ENCODE data around the gene TRAP1.

The TRAP1 gene

GRCh38 chr16:3737181-3737580 lies 19.9 kb upstream of the TRAP1 start:
- no peak for DNase-seq (ENCODE audit: low read depth in 2 of 2, low spot score in 1 of 2)

- DNase-seq (ENCODE audit: low read depth in 2 of 2, low spot score in 1 of 2) = no peak
Measured at GRCh38 chr16:3736116-3736515, 18.8 kb upstream of the TRAP1 start.

DNA sequence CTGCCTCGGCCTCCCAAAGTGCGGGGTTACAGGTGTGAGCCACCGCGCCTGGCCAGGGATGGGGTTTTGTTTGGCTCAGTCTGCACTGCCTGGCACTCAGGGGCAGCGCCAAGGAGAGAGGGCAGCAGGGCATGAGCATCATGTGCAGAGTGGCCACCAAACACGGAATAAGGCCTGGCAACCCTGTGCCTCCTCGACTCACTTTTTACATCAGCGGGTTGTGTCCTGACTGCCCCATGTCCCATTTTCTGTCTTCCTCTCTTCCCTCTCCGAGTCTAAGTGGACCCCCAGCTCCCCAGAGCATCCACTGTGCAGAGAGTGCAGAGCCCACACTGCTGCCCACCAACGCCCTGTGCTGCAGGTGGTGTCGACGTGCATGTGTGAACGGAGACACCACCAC lies 18.2 kb upstream of the TRAP1 start:
- no peak for DNase-seq (ENCODE audit: low read depth in 2 of 2, low spot score in 1 of 2)

- DNase-seq (ENCODE audit: low read depth in 2 of 2, low spot score in 1 of 2) = no peak
Measured at GRCh38 chr16:3734758-3735221, 17.5 kb upstream of the TRAP1 start.

- no peak for DNase-seq (ENCODE audit: low read depth in 2 of 2, low spot score in 1 of 2)
Measured at GRCh38 chr16:3734084-3734757, 16.9 kb upstream of the TRAP1 start.

DNA sequence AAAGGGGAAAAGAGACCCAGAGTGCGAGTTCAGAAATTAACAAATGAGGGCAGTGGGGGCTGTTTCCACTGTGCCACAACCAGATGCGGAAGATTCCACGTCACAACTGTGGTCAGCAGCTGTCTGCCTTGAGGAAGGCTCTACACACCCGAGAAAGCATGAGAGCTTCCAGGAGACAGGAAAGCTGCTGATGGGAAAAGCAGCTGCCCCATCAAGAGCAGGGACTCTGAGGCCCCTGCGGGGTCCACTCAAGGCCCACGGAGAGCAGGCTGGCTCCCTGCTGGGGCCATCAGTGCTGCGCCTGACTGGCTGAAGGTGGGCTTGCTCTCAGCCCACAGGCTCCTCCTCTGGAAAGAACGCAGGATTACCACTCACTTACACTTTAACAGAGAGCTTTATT lies 14.8 kb upstream of the TRAP1 start:
- DNase-seq (ENCODE audit: low read depth in 2 of 2, low spot score in 1 of 2) = no peak

GRCh38 chr16:3731126-3731935 lies 14.0 kb upstream of the TRAP1 start:
- DNase-seq (ENCODE audit: low read depth in 2 of 2, low spot score in 1 of 2) = no peak

DNA sequence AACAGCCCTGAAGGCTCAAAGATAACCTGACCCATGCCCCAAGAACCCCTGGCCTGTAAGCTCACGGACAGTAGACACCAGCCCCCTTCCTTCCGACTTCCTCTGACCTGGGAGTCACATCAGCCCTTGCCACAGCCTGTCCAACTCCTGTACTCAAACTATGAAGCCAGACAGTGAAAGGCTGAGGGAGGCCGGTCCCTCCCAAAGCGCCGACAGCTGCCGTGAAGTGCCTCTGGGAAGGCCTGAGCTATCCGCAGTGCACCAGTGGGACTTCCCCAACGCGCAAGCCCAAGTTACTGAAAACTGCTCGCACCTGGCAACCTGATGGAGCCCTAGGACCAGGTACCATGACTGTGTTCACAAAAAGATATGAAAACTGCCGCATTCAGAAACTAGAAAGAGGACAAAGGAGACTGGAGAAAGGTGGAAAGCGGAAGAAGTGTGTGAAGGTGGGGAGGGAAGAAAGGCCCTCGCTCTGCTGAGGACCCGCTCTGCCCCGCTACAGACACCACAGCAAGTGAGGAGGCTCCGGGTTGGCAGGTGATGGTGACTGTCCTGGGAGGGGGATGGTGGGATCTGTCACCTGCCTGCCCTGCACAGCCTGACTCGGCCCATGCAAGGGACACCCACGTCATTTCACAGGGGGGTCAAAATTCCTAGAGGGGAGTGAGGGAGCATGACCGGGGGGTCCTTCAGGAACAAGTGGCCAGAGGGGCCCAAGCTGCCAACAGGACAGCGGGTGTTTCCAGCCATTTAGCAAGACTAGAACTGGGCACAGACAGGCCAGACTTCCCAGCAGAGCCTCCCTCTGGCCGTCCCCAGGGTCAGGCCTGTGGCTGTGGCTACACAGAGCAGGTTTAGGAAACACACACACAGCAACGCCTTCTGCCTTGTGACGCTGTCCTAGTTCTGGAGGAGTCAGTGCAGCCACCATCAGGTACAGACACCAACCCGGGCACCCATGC lies 13.1 kb upstream of the TRAP1 start:
- DNase-seq (ENCODE audit: low read depth in 2 of 2, low spot score in 1 of 2) = no peak

DNA sequence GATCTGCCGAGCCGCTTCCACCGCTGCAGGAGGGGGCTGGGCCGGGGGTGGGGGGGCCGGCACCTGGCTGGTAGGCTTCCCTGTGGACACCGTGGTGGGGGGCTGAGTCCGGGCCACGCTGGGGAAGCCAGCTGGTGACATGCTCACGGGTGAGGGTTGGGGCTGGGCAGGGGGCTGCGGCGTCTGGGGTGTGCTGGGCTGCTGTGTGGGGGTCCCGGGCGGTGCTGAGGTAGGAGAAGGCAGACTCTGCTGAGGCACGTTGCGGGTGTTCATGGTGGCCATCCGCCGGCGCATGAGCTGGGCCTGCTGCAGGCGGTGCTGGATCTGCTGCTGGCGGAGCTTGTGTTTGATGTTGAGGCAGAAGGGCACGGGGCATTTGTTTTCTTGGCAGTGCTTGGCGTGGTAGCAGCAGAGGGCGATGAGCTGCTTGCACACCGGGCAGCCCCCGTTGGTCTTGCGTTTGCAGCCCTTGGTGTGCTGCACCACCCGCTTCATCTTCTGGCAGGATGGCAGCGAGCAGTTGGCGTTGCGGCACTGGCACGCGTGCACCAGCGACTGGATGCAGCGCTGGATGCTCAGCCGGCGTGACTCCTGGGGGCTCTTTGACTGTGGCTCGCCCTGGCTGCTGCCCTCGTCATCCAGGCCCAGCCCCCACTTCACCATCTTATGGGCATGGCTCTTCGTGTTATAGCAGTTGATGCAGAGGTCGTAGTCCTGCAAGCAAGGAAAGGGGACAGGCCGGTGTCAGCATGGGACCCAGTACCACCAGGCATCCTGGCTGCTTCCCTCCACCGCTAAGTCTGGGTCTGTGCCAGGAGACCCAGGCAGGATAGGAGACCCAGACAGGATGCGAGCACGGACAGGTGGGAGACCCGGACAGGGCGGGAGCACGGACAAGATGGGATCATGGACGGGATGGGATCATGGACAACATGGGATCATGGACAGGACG lies 12.1 kb upstream of the TRAP1 start:
- no peak for DNase-seq (ENCODE audit: low read depth in 2 of 2, low spot score in 1 of 2)

DNA sequence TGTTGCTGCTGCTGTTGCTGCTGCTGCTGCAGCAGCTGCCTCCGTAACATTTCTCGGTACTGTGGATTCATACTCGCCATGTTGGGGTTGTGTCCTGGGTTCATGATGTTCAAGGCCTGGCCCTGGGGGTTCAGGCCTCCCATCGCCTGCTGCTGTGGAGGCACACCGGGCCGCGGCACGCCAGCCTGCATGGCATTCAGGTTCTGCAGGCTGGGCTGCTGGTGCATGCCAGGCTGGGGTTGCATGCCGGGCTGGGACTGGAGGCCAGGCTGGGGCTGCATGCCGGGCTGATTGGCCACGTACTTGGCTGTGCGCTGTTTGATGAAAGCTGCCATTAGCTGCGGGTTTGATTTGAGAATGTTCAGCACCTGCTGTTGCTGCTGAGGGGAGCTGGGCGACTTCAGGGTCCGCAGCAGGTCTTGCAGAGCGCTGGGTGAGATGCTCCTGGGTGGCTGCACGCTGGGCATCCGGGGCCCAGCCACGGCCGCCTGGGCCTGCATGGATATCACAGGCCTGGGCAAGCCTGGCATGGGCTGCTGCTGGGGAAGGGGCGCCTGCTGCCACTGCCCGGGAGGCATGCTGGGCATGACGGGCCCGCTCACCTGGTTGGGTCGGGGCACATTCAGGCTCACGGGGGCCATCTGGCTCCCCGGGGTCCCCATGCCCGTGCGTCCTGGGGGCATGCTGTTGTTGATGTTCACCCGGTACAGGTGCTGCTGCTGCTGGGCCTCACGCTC lies 11.3 kb upstream of the TRAP1 start:
- no peak for DNase-seq (ENCODE audit: low read depth in 2 of 2, low spot score in 1 of 2)

GRCh38 chr16:3727806-3728381 lies 10.6 kb upstream of the TRAP1 start:
- no peak for DNase-seq (ENCODE audit: low read depth in 2 of 2, low spot score in 1 of 2)

DNA sequence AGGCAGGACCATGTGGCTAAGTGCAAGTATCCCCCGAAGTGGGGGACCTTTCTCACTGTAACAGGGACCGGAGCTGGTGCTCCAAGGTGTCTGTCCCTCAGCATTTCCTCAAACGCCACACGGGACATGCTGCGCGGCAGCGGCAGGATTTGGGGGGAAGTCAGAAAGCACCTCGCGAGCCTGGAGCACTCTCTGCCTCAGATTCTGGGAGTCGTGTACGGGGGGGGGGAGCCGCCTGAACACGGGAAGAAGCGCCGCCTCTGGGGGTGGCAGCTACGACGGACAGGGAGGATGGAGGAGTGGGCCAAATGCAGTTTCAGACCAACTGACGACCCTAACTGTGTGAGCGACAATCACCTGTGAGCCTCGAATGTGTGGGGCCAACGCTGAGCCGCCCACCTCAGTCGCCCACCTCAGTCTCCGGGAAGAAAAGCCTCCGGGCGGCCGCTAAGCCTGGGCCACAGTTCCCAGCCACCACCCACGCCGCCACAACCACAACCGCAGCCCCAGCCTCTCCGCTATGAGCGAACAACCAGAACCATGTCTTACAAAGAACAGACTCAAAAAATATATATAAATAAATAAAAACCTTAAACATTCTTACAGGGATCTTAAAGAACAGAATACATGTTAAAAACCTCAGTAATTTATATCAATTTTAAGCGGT lies 8.8 kb upstream of the TRAP1 start:
- no peak for DNase-seq (ENCODE audit: low read depth in 2 of 2, low spot score in 1 of 2)

GRCh38 chr16:3725276-3725675 lies 8.0 kb upstream of the TRAP1 start:
- DNase-seq (ENCODE audit: low read depth in 2 of 2, low spot score in 1 of 2) = no peak

DNA sequence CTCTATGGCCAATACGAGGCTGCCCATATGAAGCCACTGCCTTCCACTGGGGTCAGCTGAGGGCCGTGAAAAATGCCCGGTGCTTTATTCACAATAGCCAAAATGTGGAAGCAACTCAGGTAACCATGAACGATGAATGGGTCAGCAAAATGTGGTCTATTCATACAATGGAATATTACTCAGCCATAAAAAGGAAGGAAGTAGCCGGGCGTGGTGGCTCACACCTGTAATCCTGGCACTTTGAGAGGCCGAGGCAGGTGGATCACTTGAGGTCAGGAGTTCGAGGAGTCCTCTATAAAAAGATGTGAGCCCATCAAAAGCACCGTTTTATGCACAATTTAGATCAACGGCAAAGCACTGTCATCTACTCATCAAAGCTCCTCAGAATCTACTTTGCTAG lies 5.2 kb upstream of the TRAP1 start:
- no peak for DNase-seq (ENCODE audit: low read depth in 2 of 2, low spot score in 1 of 2)

DNA sequence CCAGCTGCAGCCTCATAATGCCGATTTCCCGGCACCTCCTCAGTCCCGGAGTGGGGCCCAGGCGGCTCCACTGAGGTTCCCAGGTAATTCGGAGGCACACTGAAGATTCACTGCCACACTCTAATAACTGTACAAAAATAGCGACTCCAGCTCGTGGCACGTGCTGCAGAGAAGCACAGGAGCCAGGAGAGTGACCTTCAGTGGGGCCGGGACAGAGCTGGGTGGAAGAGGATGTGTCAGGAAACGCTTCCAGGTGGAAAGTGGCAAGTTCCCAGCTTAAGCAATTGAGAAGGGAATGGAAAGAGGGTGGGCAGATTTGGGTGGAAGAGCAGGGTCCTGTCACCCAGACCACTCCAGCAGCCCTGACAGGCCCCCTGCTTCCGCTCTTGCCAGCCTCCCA lies 3.1 kb upstream of the TRAP1 start:
- DNase-seq (ENCODE audit: low read depth in 2 of 2, low spot score in 1 of 2) = no peak

DNA sequence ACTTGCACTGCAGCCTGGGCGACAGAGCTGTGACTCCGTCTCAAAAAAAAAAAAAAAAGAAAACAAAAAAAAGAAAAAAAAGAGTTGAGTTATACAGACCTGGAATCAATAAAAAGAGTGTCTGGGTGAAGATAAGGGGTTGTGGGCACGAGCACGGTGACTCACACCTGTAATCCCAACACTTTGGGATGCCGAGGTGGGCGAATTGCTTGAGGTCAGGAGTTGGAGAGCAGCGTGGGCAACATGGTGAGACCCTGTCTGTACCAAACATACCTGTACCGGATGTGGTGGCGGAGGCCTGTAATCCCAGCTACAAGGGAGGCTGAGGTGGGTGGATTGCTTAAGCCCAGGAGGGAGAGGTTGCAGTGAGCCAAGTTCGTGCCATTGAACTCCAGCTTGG lies 1.3 kb upstream of the TRAP1 start:
- DNase-seq (ENCODE audit: low read depth in 2 of 2, low spot score in 1 of 2) = no peak

GRCh38 chr16:3718019-3718391 lies 681 bp upstream of the TRAP1 start:
- DNase-seq (ENCODE audit: low read depth in 2 of 2, low spot score in 1 of 2) = no peak

- DNase-seq (ENCODE audit: low read depth in 2 of 2, low spot score in 1 of 2) = no peak
Measured at GRCh38 chr16:3716831-3717234, 491 bp downstream of the TRAP1 start.

- no peak for DNase-seq (ENCODE audit: low read depth in 2 of 2, low spot score in 1 of 2)
Measured at GRCh38 chr16:3715430-3715829, 1.9 kb downstream of the TRAP1 start.
